Panc1 (cell line): ENCODE measurements around the gene MPLKIP.

Source experiments
- POLR2AphosphoS5 ChIP-seq: IDR thresholded peaks from 2 replicates; pipeline ENCODE4 v1.6.1; 2012; ENCODE audit warnings: mild to moderate bottlenecking, low read depth, low read length, moderate library complexity
- TF ChIP-seq, protein P1 (sequence below): fragments of 450-650 bp; IDR thresholded peaks from 2 replicates; pipeline ENCODE4 v1.5.1; 2017; ENCODE audit warnings: mild to moderate bottlenecking

DNA sequence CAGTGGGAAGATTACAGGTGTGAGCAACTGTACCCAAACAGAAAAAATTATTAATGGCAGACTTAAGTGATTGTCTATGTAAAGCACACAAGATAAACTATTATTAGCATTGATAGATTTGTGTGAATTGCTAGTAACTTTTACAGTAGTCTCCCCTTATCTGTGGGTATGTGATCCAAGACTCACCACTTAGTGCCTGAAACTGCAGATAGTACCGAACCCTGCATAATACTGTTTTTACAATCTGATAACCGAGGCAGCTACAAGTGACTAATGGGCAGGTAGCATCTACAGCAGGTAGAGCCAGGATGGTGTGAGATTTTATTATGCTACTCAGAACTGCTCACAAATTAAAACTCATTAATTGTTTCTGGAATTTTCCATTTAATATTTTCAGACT lies 31.5 kb downstream of the MPLKIP start:
- TF ChIP-seq POLR2AphosphoS5, result no peak
- TF ChIP-seq, protein P1, sequence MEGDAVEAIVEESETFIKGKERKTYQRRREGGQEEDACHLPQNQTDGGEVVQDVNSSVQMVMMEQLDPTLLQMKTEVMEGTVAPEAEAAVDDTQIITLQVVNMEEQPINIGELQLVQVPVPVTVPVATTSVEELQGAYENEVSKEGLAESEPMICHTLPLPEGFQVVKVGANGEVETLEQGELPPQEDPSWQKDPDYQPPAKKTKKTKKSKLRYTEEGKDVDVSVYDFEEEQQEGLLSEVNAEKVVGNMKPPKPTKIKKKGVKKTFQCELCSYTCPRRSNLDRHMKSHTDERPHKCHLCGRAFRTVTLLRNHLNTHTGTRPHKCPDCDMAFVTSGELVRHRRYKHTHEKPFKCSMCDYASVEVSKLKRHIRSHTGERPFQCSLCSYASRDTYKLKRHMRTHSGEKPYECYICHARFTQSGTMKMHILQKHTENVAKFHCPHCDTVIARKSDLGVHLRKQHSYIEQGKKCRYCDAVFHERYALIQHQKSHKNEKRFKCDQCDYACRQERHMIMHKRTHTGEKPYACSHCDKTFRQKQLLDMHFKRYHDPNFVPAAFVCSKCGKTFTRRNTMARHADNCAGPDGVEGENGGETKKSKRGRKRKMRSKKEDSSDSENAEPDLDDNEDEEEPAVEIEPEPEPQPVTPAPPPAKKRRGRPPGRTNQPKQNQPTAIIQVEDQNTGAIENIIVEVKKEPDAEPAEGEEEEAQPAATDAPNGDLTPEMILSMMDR, result no peak
